Spleen (tissue), 7 donors: ENCODE data around the gene RNF224.

Experiments used
- POLR2A ChIP-seq, 3 donors: fragments of 450-650 bp; IDR thresholded peaks; one replicate each; pipeline ENCODE4 v1.5.1; 2017; ENCODE audit warnings: antibody characterized with exemption in 3 of 3, mild to moderate bottlenecking in 1 of 3
- TF ChIP-seq, protein P1 (sequence below), 11 experiments: fragments of 200-600 bp in 7 of 11; fragments of 450-650 bp in 4 of 11; sonication (generic) in 4 of 11; IDR thresholded peaks in 8 of 11; conservative IDR thresholded peaks in 3 of 11; 1 replicate in 7 of 11; 2 replicates in 4 of 11; pipeline versions ENCODE4 v1.4.0 to v1.8.0; 2016 to 2021; ENCODE audit warnings: antibody characterized with exemption in 11 of 11, inconsistent platforms in 4 of 11, mild to moderate bottlenecking in 1 of 11
- donor health status: DM: no; HTN: no; CAD: no; lungs with moderate emphysema.
- donor health status: DM: no; HTN: no; CAD: no.
- donor health status: DM: no; HTN: no; CAD: no.

DNA sequence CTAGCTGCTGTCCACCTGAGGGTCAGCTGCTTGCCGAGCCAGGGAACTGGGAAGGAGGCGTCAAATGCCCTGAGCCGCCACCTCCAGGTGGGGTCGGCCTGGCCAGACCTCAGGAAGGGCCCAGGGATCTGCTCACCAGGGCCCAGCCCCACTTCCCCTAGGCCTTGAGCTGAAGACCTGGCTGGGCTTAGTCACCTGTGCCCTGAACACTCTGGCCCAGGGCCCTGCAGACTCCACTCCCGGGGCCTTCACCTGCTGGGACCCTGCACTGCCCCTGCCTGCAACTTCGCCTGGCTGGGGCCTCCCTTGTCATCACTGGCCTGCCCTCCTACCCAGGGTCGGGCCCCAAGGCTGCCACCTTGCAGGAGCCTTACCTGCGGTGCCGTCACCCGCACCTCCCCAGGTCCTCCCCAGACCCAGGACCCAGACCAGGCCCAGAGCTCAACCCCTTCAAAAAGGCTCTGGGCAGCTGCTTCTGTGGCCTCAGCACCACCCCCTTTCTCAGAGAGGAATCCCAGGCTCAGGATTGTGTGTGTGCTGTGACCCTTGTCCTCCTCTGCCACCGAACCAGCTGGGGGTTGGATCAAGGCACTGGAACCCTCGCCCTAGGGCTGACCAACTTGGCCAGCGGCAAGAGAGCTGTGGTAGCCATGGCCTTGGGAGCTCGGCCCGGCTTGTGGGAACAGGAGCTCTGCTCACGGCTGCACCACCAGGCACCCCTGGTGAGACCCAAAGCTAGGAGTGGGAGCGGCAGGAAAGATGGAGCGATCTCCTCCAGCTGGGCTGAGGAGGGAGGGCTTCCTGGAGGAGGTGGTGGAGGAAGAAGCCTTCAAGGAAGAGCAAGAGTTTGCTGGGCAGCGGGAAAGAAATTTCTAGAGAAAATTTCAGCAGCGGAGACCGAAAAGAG is 26.7 kb downstream of the RNF224 start:
- TF ChIP-seq, protein P1, sequence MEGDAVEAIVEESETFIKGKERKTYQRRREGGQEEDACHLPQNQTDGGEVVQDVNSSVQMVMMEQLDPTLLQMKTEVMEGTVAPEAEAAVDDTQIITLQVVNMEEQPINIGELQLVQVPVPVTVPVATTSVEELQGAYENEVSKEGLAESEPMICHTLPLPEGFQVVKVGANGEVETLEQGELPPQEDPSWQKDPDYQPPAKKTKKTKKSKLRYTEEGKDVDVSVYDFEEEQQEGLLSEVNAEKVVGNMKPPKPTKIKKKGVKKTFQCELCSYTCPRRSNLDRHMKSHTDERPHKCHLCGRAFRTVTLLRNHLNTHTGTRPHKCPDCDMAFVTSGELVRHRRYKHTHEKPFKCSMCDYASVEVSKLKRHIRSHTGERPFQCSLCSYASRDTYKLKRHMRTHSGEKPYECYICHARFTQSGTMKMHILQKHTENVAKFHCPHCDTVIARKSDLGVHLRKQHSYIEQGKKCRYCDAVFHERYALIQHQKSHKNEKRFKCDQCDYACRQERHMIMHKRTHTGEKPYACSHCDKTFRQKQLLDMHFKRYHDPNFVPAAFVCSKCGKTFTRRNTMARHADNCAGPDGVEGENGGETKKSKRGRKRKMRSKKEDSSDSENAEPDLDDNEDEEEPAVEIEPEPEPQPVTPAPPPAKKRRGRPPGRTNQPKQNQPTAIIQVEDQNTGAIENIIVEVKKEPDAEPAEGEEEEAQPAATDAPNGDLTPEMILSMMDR (IDR thresholded peaks at IDR 0.05 in 8 of 11, conservative IDR thresholded peaks at IDR 0.05 in 3 of 11): no peak
- TF ChIP-seq POLR2A (IDR thresholded peaks at IDR 0.05): no peak
